ENCODE measurements around the gene GRN. TPM values are rescaled to one million over a fixed set of nuclear protein-coding genes. Genes with fewer than 3 reads are reported as not detected.

GRN gene
- total RNA-seq, 4 donors from 2014 or later, result 64.2 to 111 (median 87.1) TPM

- Histone ChIP-seq H3K4me3 (no peak overlapping the region), H3K27me3 (peaks cover 36 to 40% (median 39%) of the 10 kb centered on the region in 3 donors), H3K4me1 (peaks cover 0 to 4% of the 10 kb centered on the region in 2 donors), H3K36me3 (peaks cover 0 to 5% of the 10 kb centered on the region in 2 donors), H3K9me3 (no peaks in the 10 kb centered on the region), H3K27ac (no peak overlapping the region)
- in situ Hi-C loops (cut with MboI; ENCODE audit: low sequenced_read_pairs in 4 of 4) (no loop called here), intact Hi-C loops (cut with DNase I; ENCODE audit: low total_unique reads) (no loop called here)
- DNase-seq (no peak), ATAC-seq (no peak)
- TF ChIP-seq CTCF (IDR thresholded peaks at IDR 0.05 in 4 of 5, conservative IDR thresholded peaks at IDR 0.05 in 1 of 5) (no peak), POLR2A (IDR thresholded peaks at IDR 0.05) (no peak)
Measured at GRCh38 chr17:44314524-44314868, 30.6 kb upstream of the GRN start.

GRCh38 chr17:44314869-44315661 is 30.0 kb upstream of the GRN start:
- ATAC-seq (no peak), DNase-seq (no peak)
- peak overlapping the region in 1 of 4 donors; percentile 40 for H3K4me3 ChIP-seq
- H3K9me3 ChIP-seq, result no peaks in the 10 kb centered on the region
- H3K36me3 ChIP-seq, result peaks cover 0 to 11% of the 10 kb centered on the region in 2 donors
- peaks cover 36 to 40% (median 39%) of the 10 kb centered on the region in 3 donors for H3K27me3 ChIP-seq
- peaks cover 0 to 4% of the 10 kb centered on the region in 2 donors for H3K4me1 ChIP-seq
- in situ Hi-C loops (cut with MboI; ENCODE audit: low sequenced_read_pairs in 4 of 4), result no loop called here
- no peak overlapping the region for H3K27ac ChIP-seq
- TF ChIP-seq CTCF (IDR thresholded peaks at IDR 0.05 in 4 of 5, conservative IDR thresholded peaks at IDR 0.05 in 1 of 5) (no peak), POLR2A (IDR thresholded peaks at IDR 0.05) (no peak)
- intact Hi-C loops (cut with DNase I; ENCODE audit: low total_unique reads), result no loop called here

- in situ Hi-C loops (cut with MboI; ENCODE audit: low sequenced_read_pairs in 4 of 4), result no loop called here
- no peak for TF ChIP-seq CTCF (IDR thresholded peaks at IDR 0.05 in 4 of 5, conservative IDR thresholded peaks at IDR 0.05 in 1 of 5)
- no peak for TF ChIP-seq POLR2A (IDR thresholded peaks at IDR 0.05)
- ATAC-seq (no peak), DNase-seq (no peak)
- H3K27me3 ChIP-seq, result peaks cover 36 to 40% (median 39%) of the 10 kb centered on the region in 3 donors
- no peaks in the 10 kb centered on the region for H3K9me3 ChIP-seq
- H3K27ac ChIP-seq, result no peak overlapping the region
- H3K4me3 ChIP-seq, result no peak overlapping the region
- H3K4me1 ChIP-seq, result peaks cover 0 to 4% of the 10 kb centered on the region in 2 donors
- H3K36me3 ChIP-seq, result peaks cover 0 to 21% of the 10 kb centered on the region in 2 donors
- intact Hi-C loops (cut with DNase I; ENCODE audit: low total_unique reads), result no loop called here
Measured at GRCh38 chr17:44315760-44316731, 29.1 kb upstream of the GRN start.

- no peak for TF ChIP-seq POLR2A (IDR thresholded peaks at IDR 0.05)
- no peak for TF ChIP-seq CTCF (IDR thresholded peaks at IDR 0.05 in 4 of 5, conservative IDR thresholded peaks at IDR 0.05 in 1 of 5)
- H3K27ac ChIP-seq, result no peak overlapping the region
- no peaks in the 10 kb centered on the region for H3K9me3 ChIP-seq
- intact Hi-C loops (cut with DNase I; ENCODE audit: low total_unique reads), result no loop called here
- H3K4me3 ChIP-seq, result no peak overlapping the region
- H3K36me3 ChIP-seq, result peaks cover 0 to 36% of the 10 kb centered on the region in 2 donors
- H3K27me3 ChIP-seq, result peaks cover 36 to 40% (median 39%) of the 10 kb centered on the region in 3 donors
- peaks cover 0 to 4% of the 10 kb centered on the region in 2 donors for H3K4me1 ChIP-seq
- ATAC-seq (no peak), DNase-seq (no peak)
- in situ Hi-C loops (cut with MboI; ENCODE audit: low sequenced_read_pairs in 4 of 4), result no loop called here
Measured at GRCh38 chr17:44317545-44317944, 27.6 kb upstream of the GRN start.

All from gastrocnemius medialis (tissue), 4 donors.